Kidney epithelial cell (primary cell): Measurements from ENCODE around the gene MALL. TPM values are rescaled to one million over a fixed set of nuclear protein-coding genes. Genes with fewer than 3 reads are reported as not detected.
"Not testable (repeated sequence)": the region's sequence is repeated elsewhere in the genome, so short reads cannot be mapped to it uniquely, and the experiment has no call there.

ENCODE experiments used
- DNase-seq: peaks from one replicate; pipeline ENCODE4 v3.0.0-alpha.2; 2010; ENCODE audit warnings: low read depth
- H3K27me3 ChIP-seq: 2 replicates; pipeline ENCODE4 v1.6.0; 2011; ENCODE audit warnings: low read length; ENCODE audit not compliant: control insufficient read depth, insufficient read depth
- H3K36me3 ChIP-seq: 2 replicates; pipeline ENCODE4 v1.5.1; 2011; ENCODE audit warnings: low read length; ENCODE audit not compliant: control insufficient read depth, insufficient read depth
- H3K4me3 ChIP-seq: 2 replicates; pipeline ENCODE4 v1.5.1; 2011; ENCODE audit warnings: low read depth, mild to moderate bottlenecking, control low read depth, low read length
- total RNA-seq: library from RNA; depleted of rRNA; stranded (reverse); fragments of >200 nt; gene quantifications from 2 replicates; pipeline ENCODE4 v1.2.3, GENCODE V29; 2015

Gene MALL
- total RNA-seq, 1 donor from 2014 or later, result 6.1 TPM

DNA sequence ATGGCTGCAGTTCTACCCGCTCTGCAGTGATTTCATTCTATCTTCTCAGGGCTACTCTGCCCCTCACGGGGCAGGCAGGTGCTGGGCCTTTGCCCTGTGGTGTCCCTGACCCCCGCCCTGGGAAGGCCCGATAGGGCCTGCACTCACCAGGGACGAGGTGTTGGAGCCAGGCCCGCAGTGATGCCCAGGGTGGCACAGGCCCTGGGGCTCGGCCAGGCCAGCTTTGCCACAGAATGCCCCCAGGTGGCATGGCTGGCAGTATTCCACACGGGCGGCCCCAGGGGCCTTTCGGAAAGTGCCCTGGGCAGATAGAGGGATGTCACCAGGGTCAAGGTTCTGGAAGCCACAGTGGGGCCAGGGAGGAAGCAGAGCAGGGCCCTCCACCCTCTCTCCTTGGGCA is 80.7 kb downstream of the MALL start:
- not testable (repeated sequence) for DNase-seq, H3K4me3 ChIP-seq, H3K27me3 ChIP-seq, H3K36me3 ChIP-seq

Other genes with a start within 250 kb of the MALL start
- 0.62 and 4.1 TPM in 2 replicates for gene LIMS3, start 217.1 kb downstream of the MALL start, total RNA-seq
- 2.5 and 4.4 TPM in 2 replicates for gene NPHP1, start 89.2 kb upstream of the MALL start, total RNA-seq
- 52.2 and 71.8 TPM in 2 replicates for gene MTLN, start 96.7 kb upstream of the MALL start, total RNA-seq